ENCODE results near the gene SFXN4. TPM values are rescaled to one million over a fixed set of nuclear protein-coding genes. Genes with fewer than 3 reads are reported as not detected.

SFXN4 gene
- total RNA-seq, 1 donor: 13.0 TPM

DNA sequence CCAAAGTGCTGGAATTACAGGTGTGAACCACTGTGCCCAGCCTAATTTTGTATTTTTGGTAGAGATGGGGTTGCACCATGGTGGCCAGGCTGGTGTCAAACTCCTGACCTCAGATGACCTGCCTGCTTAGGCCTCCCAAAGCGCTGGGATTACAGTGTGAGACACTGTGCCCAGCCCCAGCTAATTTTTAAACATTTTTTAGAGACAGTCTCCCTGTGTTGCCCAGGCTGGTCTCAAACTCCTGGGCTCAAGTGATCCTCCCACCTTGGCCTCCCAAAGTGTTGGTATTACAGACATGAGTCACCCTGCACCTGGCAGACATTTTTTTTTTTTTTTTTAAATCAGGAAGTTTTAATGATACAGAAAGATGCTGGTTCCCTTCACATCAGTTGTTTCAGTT lies 46.1 kb downstream of the SFXN4 start:
- H3K36me3 ChIP-seq (ENCODE audit: insufficient read depth, low read length): peaks cover 79% of the 10 kb centered on the region

DNA sequence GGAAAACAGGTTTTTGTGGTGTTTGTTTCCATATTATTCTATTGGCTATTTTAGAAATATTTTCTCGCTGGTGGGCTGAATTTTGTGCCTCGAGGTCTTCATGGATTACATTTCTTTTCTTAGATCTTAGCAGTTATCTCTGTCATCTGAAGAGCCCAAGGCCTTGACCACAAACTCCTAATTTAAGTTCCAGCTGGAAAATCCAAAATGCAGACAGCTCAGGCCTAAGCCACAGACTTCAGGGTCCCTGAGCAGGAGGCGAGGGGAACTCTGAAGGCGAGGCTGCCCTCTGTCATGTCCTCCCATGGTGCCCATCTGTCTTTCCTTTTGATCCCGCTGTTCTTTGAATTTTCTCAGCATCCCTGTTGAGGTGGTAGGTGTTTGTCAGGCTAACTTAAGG lies 47.3 kb downstream of the SFXN4 start:
- no peak for DNase-seq (ENCODE audit: insufficient read length, low spot score, missing footprints)
- TF ChIP-seq, protein P1, sequence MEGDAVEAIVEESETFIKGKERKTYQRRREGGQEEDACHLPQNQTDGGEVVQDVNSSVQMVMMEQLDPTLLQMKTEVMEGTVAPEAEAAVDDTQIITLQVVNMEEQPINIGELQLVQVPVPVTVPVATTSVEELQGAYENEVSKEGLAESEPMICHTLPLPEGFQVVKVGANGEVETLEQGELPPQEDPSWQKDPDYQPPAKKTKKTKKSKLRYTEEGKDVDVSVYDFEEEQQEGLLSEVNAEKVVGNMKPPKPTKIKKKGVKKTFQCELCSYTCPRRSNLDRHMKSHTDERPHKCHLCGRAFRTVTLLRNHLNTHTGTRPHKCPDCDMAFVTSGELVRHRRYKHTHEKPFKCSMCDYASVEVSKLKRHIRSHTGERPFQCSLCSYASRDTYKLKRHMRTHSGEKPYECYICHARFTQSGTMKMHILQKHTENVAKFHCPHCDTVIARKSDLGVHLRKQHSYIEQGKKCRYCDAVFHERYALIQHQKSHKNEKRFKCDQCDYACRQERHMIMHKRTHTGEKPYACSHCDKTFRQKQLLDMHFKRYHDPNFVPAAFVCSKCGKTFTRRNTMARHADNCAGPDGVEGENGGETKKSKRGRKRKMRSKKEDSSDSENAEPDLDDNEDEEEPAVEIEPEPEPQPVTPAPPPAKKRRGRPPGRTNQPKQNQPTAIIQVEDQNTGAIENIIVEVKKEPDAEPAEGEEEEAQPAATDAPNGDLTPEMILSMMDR (IDR thresholded peaks at IDR 0.05; ENCODE audit: extremely low read depth, low read depth, low read length): no peak
- H3K79me2 ChIP-seq (ENCODE audit: insufficient read depth, low read length): no peaks in the 10 kb centered on the region
- no peak overlapping the region for H3K4me2 ChIP-seq (ENCODE audit: insufficient read depth, low read length)
- no peaks in the 10 kb centered on the region for H4K20me1 ChIP-seq (ENCODE audit: insufficient read depth, low read length)
- H3K36me3 ChIP-seq (ENCODE audit: insufficient read depth, low read length): peaks cover 72% of the 10 kb centered on the region
- no peaks in the 10 kb centered on the region for H3K9me3 ChIP-seq (ENCODE audit: low read depth, low read length)
- no peak overlapping the region for H2AFZ ChIP-seq (ENCODE audit: low read length)
- H3K27ac ChIP-seq (ENCODE audit: low read depth, low read length): no peak overlapping the region
- no peak overlapping the region for H3K4me3 ChIP-seq (ENCODE audit: insufficient read depth, low read length)
- peaks cover 18% of the 10 kb centered on the region for H3K4me1 ChIP-seq (ENCODE audit: insufficient read depth, low read length)
- no peaks in the 10 kb centered on the region for H3K27me3 ChIP-seq (ENCODE audit: insufficient read depth, low read length)

More for the DNA sequence above, 46.1 kb downstream of the SFXN4 start:
- Histone ChIP-seq H3K9me3 (ENCODE audit: low read depth, low read length) (no peaks in the 10 kb centered on the region), H4K20me1 (ENCODE audit: insufficient read depth, low read length) (no peaks in the 10 kb centered on the region), H3K27ac (ENCODE audit: low read depth, low read length) (no peak overlapping the region), H3K4me3 (ENCODE audit: insufficient read depth, low read length) (no peak overlapping the region), H3K27me3 (ENCODE audit: insufficient read depth, low read length) (no peaks in the 10 kb centered on the region), H3K4me2 (ENCODE audit: insufficient read depth, low read length) (no peak overlapping the region), H3K79me2 (ENCODE audit: insufficient read depth, low read length) (no peaks in the 10 kb centered on the region), H2AFZ (ENCODE audit: low read length) (no peak overlapping the region), H3K4me1 (ENCODE audit: insufficient read depth, low read length) (peaks cover 6% of the 10 kb centered on the region)
- TF ChIP-seq, protein P1 (IDR thresholded peaks at IDR 0.05; ENCODE audit: extremely low read depth, low read depth, low read length): no peak
- DNase-seq (ENCODE audit: insufficient read length, low spot score, missing footprints): no peak

DNA sequence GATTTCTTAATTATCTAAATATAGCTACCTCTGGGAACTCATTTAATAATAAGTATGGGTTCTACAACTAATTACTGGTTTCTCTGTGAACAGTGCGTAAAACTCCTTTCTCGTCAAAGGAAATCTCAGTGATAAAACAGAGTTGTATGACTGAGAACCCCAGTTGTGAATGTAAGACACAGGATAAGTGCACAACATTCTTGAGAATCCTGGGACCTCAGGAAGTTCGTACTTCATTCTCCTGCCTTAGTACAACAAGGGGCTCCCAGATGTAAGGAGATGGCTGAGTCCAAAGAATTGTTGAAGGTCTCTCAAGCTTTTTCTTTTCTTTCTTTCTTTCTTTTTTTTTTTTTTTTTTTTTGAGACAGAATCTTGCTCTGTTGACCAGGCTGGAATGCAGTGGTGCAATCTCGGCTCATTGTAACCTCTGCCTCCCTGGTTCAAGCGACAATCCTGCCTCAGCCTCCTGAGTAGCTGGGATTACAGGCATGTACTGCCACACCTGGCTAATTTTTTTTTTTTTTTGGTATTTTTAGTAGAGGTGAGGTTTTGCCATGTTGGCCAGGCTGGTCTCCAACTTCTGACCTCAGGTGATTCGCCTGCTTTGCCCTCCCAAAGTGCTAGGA lies 49.1 kb downstream of the SFXN4 start:
- Histone ChIP-seq H3K9me3 (ENCODE audit: low read depth, low read length) (no peaks in the 10 kb centered on the region), H3K4me3 (ENCODE audit: insufficient read depth, low read length) (no peak overlapping the region), H3K4me1 (ENCODE audit: insufficient read depth, low read length) (peaks cover 36% of the 10 kb centered on the region), H4K20me1 (ENCODE audit: insufficient read depth, low read length) (no peaks in the 10 kb centered on the region), H3K4me2 (ENCODE audit: insufficient read depth, low read length) (no peak overlapping the region), H2AFZ (ENCODE audit: low read length) (no peak overlapping the region), H3K27ac (ENCODE audit: low read depth, low read length) (peak overlapping the region; percentile 39), H3K79me2 (ENCODE audit: insufficient read depth, low read length) (no peaks in the 10 kb centered on the region), H3K27me3 (ENCODE audit: insufficient read depth, low read length) (no peaks in the 10 kb centered on the region), H3K36me3 (ENCODE audit: insufficient read depth, low read length) (peaks cover 60% of the 10 kb centered on the region)
- no peak for DNase-seq (ENCODE audit: insufficient read length, low spot score, missing footprints)
- TF ChIP-seq, protein P1 (IDR thresholded peaks at IDR 0.05; ENCODE audit: extremely low read depth, low read depth, low read length): no peak

DNA sequence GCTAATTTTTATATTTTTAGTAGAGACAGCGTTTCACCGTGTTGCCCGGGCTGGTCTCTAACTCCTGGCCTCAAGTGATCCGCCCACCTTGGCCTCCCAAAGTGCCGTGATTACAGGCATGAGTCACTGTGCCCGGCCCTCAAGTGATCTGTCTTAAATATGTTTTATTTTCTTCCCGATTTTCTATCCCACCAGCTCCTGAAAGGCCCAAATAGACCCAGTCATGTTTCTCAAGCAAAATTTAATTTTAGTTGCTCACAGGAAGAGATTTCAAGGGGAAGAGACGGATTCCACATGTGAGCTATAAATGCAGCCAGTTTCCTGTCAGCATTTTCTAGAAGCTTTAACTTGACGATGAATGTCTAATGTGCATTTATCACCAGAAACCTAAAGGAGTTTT lies 49.6 kb downstream of the SFXN4 start:
- H2AFZ ChIP-seq (ENCODE audit: low read length): no peak overlapping the region
- H3K27ac ChIP-seq (ENCODE audit: low read depth, low read length): peak overlapping the region; percentile 39
- H3K4me2 ChIP-seq (ENCODE audit: insufficient read depth, low read length): no peak overlapping the region
- no peaks in the 10 kb centered on the region for H3K79me2 ChIP-seq (ENCODE audit: insufficient read depth, low read length)
- TF ChIP-seq, protein P1 (IDR thresholded peaks at IDR 0.05; ENCODE audit: extremely low read depth, low read depth, low read length): no peak
- no peak overlapping the region for H3K4me3 ChIP-seq (ENCODE audit: insufficient read depth, low read length)
- no peaks in the 10 kb centered on the region for H3K9me3 ChIP-seq (ENCODE audit: low read depth, low read length)
- DNase-seq (ENCODE audit: insufficient read length, low spot score, missing footprints): no peak
- no peaks in the 10 kb centered on the region for H4K20me1 ChIP-seq (ENCODE audit: insufficient read depth, low read length)
- H3K36me3 ChIP-seq (ENCODE audit: insufficient read depth, low read length): peaks cover 56% of the 10 kb centered on the region
- H3K27me3 ChIP-seq (ENCODE audit: insufficient read depth, low read length): no peaks in the 10 kb centered on the region
- peaks cover 39% of the 10 kb centered on the region for H3K4me1 ChIP-seq (ENCODE audit: insufficient read depth, low read length)

All from osteoblast (primary cell).